SH-SY5Y (cell line): Measurements from ENCODE around the gene HOXC5.

ENCODE experiments used
- GATA2 ChIP-seq: IDR thresholded peaks from 2 replicates; pipeline ENCODE4 v1.6.1; 2011; ENCODE audit warnings: mild to moderate bottlenecking, low read depth, low read length
- GATA3 ChIP-seq: IDR thresholded peaks from 2 replicates; pipeline ENCODE4 v1.6.1; 2011; ENCODE audit warnings: low read depth, mild to moderate bottlenecking, low read length, moderate library complexity

DNA sequence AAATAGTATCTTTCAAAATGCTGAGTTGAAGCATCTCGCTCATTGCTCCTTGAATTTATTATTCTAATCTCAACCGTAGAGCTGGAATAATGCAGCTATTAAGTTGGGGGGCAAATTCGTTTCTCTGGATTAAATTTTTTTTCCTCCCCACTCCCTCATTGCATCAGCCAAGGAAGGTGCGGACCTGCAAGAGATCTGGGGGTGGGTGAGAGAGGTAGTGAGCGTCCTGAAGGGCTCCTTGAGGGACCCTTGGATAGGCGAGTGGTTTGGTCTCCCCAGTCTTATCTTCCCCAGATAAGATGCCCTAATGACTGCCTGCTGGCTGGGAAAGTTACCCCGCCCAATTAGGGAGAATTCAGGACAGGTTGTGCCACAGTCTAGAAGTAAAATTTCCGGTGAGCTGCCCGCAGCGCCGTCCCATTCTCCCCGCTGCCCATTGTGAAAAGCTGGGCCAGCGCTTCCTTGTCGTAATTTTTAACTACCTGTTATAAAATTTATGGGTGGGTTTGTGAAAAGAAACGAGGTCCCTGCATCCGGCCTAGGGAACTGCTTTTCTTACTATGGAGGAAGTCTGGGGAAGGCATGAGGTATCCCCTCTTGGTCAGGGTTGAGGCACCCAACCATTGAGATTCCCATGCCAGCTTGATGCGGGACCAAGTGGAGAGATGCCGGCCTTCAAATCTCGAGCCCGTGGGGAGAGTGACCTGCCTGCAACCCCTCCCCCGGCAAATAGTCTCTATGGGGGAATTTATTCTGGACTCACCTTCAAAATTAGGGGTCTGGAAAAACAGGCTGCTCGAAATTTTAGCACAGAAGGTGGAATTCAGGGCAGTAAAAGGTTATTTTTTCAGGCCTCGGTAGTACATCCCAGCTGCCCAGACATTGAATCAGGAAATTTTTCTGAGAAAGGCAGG lies 17.6 kb upstream of the HOXC5 start:
- TF ChIP-seq GATA3, result no peak
- TF ChIP-seq GATA2, result no peak
